Panc1 (cell line): ENCODE results near the gene NFAM1. TPM values are rescaled to one million over a fixed set of nuclear protein-coding genes. Genes with fewer than 3 reads are reported as not detected.

Experiments
- ATAC-seq: fragments of 200-7000 bp; cut with Tn5 transposase; 2 replicates; pipeline ENCODE4 v1.9.1; 2020; ENCODE audit warnings: mild to moderate bottlenecking, moderate library complexity
- BruUV-seq: library from RNA; stranded (reverse); fragments of 400-500 nt; replicated peaks from 2 replicates; lab custom pipeline; 2021; lab: Mats Ljungman, UMichigan
- CTCF ChIA-PET: fragments of 300-600 bp; sonication (Branson Sonifier 250); formaldehyde crosslinking; loops from one replicate; lab custom pipeline; 2022; ENCODE audit warnings: antibody characterized with exemption; lab: Charles Lee
- POLR2A ChIA-PET: fragments of 300-600 bp; sonication (Branson Sonifier 250); formaldehyde crosslinking; loops from one replicate; lab custom pipeline; 2022; ENCODE audit warnings: antibody characterized with exemption; lab: Charles Lee
- DNase-seq: peaks from one replicate; pipeline ENCODE4 v3.0.0-alpha.2; 2010; ENCODE audit warnings: low read depth, low spot score
- H3K27ac ChIP-seq: 2 replicates; pipeline ENCODE4 v1.5.1; 2011; ENCODE audit warnings: mild to moderate bottlenecking, low read length, inconsistent platforms
- H3K27me3 ChIP-seq: fragments of 200-500 bp; sonication (Bioruptor generic); 2 replicates; pipeline ENCODE4 v1.6.0; 2014; ENCODE audit warnings: low read length, inconsistent platforms; ENCODE audit not compliant: control insufficient read depth, insufficient read depth
- H3K36me3 ChIP-seq: fragments of 200-500 bp; sonication (Bioruptor generic); 2 replicates; pipeline ENCODE4 v1.5.1; 2014; ENCODE audit warnings: inconsistent platforms, mild to moderate bottlenecking, low read length, moderate library complexity; ENCODE audit not compliant: control insufficient read depth, insufficient read depth
- H3K4me1 ChIP-seq: 2 replicates; pipeline ENCODE4 v1.5.1; 2011; ENCODE audit warnings: inconsistent platforms, mild to moderate bottlenecking, low read length, moderate library complexity; ENCODE audit not compliant: control insufficient read depth, insufficient read depth
- H3K4me3 ChIP-seq, 2 experiments: 2 replicates each; pipeline ENCODE4 v1.5.1; 2011 to 2012; ENCODE audit warnings: low read depth in 2 of 2, low read length in 2 of 2, mild to moderate bottlenecking in 2 of 2, inconsistent platforms in 1 of 2, moderate library complexity in 1 of 2
- H3K9me3 ChIP-seq: fragments of 200-500 bp; sonication (Bioruptor generic); 2 replicates; pipeline ENCODE4 v1.5.1; 2014; ENCODE audit warnings: low read depth, mild to moderate bottlenecking, inconsistent platforms, low read length, moderate library complexity; ENCODE audit not compliant: control insufficient read depth, insufficient read depth
- POLR2AphosphoS5 ChIP-seq: IDR thresholded peaks from 2 replicates; pipeline ENCODE4 v1.6.1; 2012; ENCODE audit warnings: mild to moderate bottlenecking, low read depth, low read length, moderate library complexity
- SIN3A ChIP-seq: IDR thresholded peaks from 2 replicates; pipeline ENCODE4 v1.6.1; 2012; ENCODE audit warnings: low read depth, mild to moderate bottlenecking, low read length, moderate library complexity, borderline replicate concordance; ENCODE audit not compliant: insufficient read depth
- TCF7L2 ChIP-seq: IDR thresholded peaks from 2 replicates; pipeline ENCODE4 v1.6.1; 2011; ENCODE audit warnings: mild to moderate bottlenecking, low read depth, low read length, inconsistent platforms
- in situ Hi-C: cut with HindIII; loops from 2 replicates; pipeline ENCODE4 v1.10.0; 2016; ENCODE audit warnings: low sequenced_read_pairs, low pct_unique_long_range_greater_than_20kb
- intact Hi-C: fragments of 100-400 bp; cut with micrococcal nuclease; formaldehyde crosslinking; loops from one replicate; pipeline ENCODE4 v1.10.0; 2022; ENCODE audit not compliant: unreplicated experiment
- total RNA-seq: library from RNA; stranded (reverse); gene quantifications from one replicate; pipeline ENCODE4 v1.2.1, GENCODE V29; 2021; ENCODE audit not compliant: unreplicated experiment
- TF ChIP-seq, protein P1 (sequence below): fragments of 450-650 bp; IDR thresholded peaks from 2 replicates; pipeline ENCODE4 v1.5.1; 2017; ENCODE audit warnings: mild to moderate bottlenecking
- TF ChIP-seq, protein P2 (sequence below), 2 experiments: IDR thresholded peaks; 2 replicates each; pipeline ENCODE4 v1.6.1; 2011 to 2012; ENCODE audit warnings: low read depth in 2 of 2, control low read depth in 1 of 2, low read length in 1 of 2, mild to moderate bottlenecking in 1 of 2, moderate library complexity in 1 of 2; ENCODE audit not compliant: insufficient read depth in 1 of 2

The NFAM1 gene
- total RNA-seq, 1 experiment from 2014 or later = 0.41 TPM

DNA sequence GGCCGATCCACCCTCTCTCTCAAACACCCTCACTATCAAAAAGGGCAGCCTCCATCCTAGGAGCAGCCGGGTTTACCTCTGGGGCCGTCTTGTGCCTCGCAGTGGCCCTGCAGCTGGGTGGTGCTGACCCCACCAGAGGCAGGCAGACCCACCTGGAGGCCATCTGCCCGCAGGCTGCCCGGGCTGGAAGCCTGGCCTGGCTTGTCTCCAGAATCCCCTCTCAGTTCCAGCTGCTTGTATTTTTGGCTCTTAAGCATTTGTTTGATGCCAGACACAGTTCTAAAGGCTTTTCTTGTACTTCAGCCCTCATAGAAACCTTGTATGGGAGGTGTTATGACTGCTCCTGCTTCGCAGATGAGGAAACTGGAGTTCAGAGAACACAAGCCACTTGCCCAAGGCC lies 4.2 kb upstream of the NFAM1 start:
- Histone ChIP-seq H3K27ac (no peak overlapping the region), H3K36me3 (no peaks in the 10 kb centered on the region), H3K4me1 (peaks cover 13% of the 10 kb centered on the region), H3K27me3 (no peaks in the 10 kb centered on the region), H3K4me3 (no peak overlapping the region), H3K9me3 (no peaks in the 10 kb centered on the region)
- no peak for DNase-seq
- in situ Hi-C loops = no loop called here
- no peak for TF ChIP-seq TCF7L2
- TF ChIP-seq SIN3A = no peak
- TF ChIP-seq, protein P1, sequence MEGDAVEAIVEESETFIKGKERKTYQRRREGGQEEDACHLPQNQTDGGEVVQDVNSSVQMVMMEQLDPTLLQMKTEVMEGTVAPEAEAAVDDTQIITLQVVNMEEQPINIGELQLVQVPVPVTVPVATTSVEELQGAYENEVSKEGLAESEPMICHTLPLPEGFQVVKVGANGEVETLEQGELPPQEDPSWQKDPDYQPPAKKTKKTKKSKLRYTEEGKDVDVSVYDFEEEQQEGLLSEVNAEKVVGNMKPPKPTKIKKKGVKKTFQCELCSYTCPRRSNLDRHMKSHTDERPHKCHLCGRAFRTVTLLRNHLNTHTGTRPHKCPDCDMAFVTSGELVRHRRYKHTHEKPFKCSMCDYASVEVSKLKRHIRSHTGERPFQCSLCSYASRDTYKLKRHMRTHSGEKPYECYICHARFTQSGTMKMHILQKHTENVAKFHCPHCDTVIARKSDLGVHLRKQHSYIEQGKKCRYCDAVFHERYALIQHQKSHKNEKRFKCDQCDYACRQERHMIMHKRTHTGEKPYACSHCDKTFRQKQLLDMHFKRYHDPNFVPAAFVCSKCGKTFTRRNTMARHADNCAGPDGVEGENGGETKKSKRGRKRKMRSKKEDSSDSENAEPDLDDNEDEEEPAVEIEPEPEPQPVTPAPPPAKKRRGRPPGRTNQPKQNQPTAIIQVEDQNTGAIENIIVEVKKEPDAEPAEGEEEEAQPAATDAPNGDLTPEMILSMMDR = no peak
- TF ChIP-seq, protein P2, sequence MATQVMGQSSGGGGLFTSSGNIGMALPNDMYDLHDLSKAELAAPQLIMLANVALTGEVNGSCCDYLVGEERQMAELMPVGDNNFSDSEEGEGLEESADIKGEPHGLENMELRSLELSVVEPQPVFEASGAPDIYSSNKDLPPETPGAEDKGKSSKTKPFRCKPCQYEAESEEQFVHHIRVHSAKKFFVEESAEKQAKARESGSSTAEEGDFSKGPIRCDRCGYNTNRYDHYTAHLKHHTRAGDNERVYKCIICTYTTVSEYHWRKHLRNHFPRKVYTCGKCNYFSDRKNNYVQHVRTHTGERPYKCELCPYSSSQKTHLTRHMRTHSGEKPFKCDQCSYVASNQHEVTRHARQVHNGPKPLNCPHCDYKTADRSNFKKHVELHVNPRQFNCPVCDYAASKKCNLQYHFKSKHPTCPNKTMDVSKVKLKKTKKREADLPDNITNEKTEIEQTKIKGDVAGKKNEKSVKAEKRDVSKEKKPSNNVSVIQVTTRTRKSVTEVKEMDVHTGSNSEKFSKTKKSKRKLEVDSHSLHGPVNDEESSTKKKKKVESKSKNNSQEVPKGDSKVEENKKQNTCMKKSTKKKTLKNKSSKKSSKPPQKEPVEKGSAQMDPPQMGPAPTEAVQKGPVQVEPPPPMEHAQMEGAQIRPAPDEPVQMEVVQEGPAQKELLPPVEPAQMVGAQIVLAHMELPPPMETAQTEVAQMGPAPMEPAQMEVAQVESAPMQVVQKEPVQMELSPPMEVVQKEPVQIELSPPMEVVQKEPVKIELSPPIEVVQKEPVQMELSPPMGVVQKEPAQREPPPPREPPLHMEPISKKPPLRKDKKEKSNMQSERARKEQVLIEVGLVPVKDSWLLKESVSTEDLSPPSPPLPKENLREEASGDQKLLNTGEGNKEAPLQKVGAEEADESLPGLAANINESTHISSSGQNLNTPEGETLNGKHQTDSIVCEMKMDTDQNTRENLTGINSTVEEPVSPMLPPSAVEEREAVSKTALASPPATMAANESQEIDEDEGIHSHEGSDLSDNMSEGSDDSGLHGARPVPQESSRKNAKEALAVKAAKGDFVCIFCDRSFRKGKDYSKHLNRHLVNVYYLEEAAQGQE (IDR thresholded peaks at IDR 0.05; ENCODE audit: insufficient read depth in 1 of 2, low read depth in 2 of 2, low read length in 1 of 2) = no peak
- no peak for TF ChIP-seq POLR2AphosphoS5
- ChIA-PET CTCF (interaction anchor here (0.5 to 1.2 kb wide), 5 partner anchors 13 to 392 kb away, joined by 3 to 6 read pairs (median 4); no protein-coding TSS in a partner anchor), POLR2A (interaction anchor here (0.6 kb wide), 1 partner anchor 60 kb away, joined by 5 read pairs; no protein-coding TSS in a partner anchor)
- no TSS peak for BruUV-seq
- intact Hi-C loops = loop anchor here (5.0 to 10.0 kb wide), 2 partner anchors 162 to 254 kb away; partner anchors contain the start of gene TCF20
- no peak for ATAC-seq

DNA sequence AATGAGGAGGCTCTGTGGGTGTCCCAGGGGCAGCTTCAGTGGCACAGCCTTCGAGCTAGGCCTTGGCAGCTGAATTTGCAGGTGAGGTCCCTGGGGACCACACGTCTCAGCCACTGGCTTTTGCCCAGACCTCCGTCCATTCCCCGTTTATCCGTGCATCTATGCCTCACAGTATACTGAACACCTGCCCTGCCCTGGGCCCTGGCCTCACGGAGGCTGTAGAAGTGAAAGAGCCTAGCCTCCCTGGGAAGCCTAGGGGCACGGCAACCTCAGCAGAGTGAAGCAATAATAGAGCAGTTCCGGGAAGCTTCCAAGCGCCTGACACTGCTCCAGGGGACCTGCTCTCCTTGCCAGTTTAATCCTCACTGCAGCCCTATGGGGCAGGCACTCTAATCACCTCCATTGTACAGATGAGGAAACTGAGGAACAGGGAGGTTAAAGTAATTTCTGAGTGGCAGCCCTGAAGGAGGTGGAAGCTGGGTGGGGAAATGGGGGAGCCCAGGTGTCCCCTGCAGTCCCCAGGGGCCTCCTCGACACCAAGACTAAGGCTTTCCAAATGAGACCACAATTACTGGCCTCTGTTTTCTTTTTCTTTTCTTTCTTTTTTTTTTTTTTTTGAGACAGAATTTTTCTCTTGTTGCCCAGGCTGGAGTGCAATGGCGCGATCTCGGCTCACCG lies 2.7 kb upstream of the NFAM1 start:
- Histone ChIP-seq H3K4me3 (no peak overlapping the region), H3K9me3 (no peaks in the 10 kb centered on the region), H3K4me1 (peaks cover 12% of the 10 kb centered on the region), H3K36me3 (no peaks in the 10 kb centered on the region), H3K27me3 (no peaks in the 10 kb centered on the region), H3K27ac (no peak overlapping the region)
- in situ Hi-C loops = no loop called here
- ChIA-PET POLR2A (no interaction called here), CTCF (interaction anchor here (0.7 kb wide), 1 partner anchor 19 kb away, joined by 3 read pairs; no protein-coding TSS in a partner anchor)
- no peak for DNase-seq
- BruUV-seq = no TSS peak
- TF ChIP-seq, protein P2 (IDR thresholded peaks at IDR 0.05; ENCODE audit: insufficient read depth in 1 of 2, low read depth in 2 of 2, low read length in 1 of 2) = no peak
- TF ChIP-seq POLR2AphosphoS5 (no peak), TCF7L2 (no peak), SIN3A (no peak)
- intact Hi-C loops = loop anchor here (5.0 to 10.0 kb wide), 2 partner anchors 160 to 253 kb away; partner anchors contain the start of gene TCF20
- no peak for ATAC-seq
